ENCODE measurements around the gene DYNC1H1. TPM values are rescaled to one million over a fixed set of nuclear protein-coding genes. Genes with fewer than 3 reads are reported as not detected.

Gene DYNC1H1
- total RNA-seq, 4 donors from 2014 or later, result 486 to 737 (median 718) TPM

- H3K27me3 ChIP-seq, result no peaks in the 10 kb centered on the region
- no peak for TF ChIP-seq CTCF (IDR thresholded peaks at IDR 0.05 in 4 of 5, conservative IDR thresholded peaks at IDR 0.05 in 1 of 5)
- TF ChIP-seq POLR2A (IDR thresholded peaks at IDR 0.05), result no peak
- DNase-seq (no peak), ATAC-seq (no peak)
- H3K36me3 ChIP-seq, result no peaks in the 10 kb centered on the region
- intact Hi-C loops (cut with DNase I; ENCODE audit: low total_unique reads) (loop anchor here (5.0 kb wide), 1 partner anchor 118 kb away; no protein-coding TSS in a partner anchor), in situ Hi-C loops (cut with MboI; ENCODE audit: low sequenced_read_pairs in 4 of 4) (loop anchor here in 2 of 4 donors (25.0 kb wide), 1 partner anchor 168 kb away; the partner anchor contains the start of gene PPP2R5C (in 2 of the 2))
- no peaks in the 10 kb centered on the region for H3K9me3 ChIP-seq
- H3K27ac ChIP-seq, result no peak overlapping the region
- peaks cover 22 to 27% of the 10 kb centered on the region in 2 donors for H3K4me1 ChIP-seq
- no peak overlapping the region for H3K4me3 ChIP-seq
These were observed 34.4 kb upstream of the DYNC1H1 start for GRCh38 chr14:101929946-101930345.

- no peak overlapping the region for H3K4me3 ChIP-seq
- ATAC-seq (no peak), DNase-seq (no peak)
- peaks cover 9% of the 10 kb centered on the region in 2 donors for H3K4me1 ChIP-seq
- TF ChIP-seq POLR2A (IDR thresholded peaks at IDR 0.05) (no peak), CTCF (IDR thresholded peaks at IDR 0.05 in 4 of 5, conservative IDR thresholded peaks at IDR 0.05 in 1 of 5) (no peak)
- no peak overlapping the region for H3K27ac ChIP-seq
- in situ Hi-C loops (cut with MboI; ENCODE audit: low sequenced_read_pairs in 4 of 4), result loop anchor here in 2 of 4 donors (25.0 kb wide), 1 partner anchor 170 kb away; the partner anchor contains the start of gene PPP2R5C (in 2 of the 2)
- no peaks in the 10 kb centered on the region for H3K9me3 ChIP-seq
- intact Hi-C loops (cut with DNase I; ENCODE audit: low total_unique reads), result no loop called here
- H3K36me3 ChIP-seq, result no peaks in the 10 kb centered on the region
- H3K27me3 ChIP-seq, result no peaks in the 10 kb centered on the region
These were observed 31.7 kb upstream of the DYNC1H1 start for GRCh38 chr14:101932673-101933072.

- DNase-seq, result no peak
- no peak for TF ChIP-seq POLR2A (IDR thresholded peaks at IDR 0.05)
- no peak for TF ChIP-seq CTCF (IDR thresholded peaks at IDR 0.05 in 4 of 5, conservative IDR thresholded peaks at IDR 0.05 in 1 of 5)
These were observed 31.2 kb upstream of the DYNC1H1 start for GRCh38 chr14:101933209-101933608.

GRCh38 chr14:101934601-101935150 is 29.7 kb upstream of the DYNC1H1 start:
- Histone ChIP-seq H3K36me3 (no peaks in the 10 kb centered on the region), H3K4me1 (no peaks in the 10 kb centered on the region), H3K9me3 (no peaks in the 10 kb centered on the region), H3K27me3 (no peaks in the 10 kb centered on the region), H3K27ac (no peak overlapping the region), H3K4me3 (no peak overlapping the region)
- ATAC-seq, result no peak
- DNase-seq, result no peak
- in situ Hi-C loops (cut with MboI; ENCODE audit: low sequenced_read_pairs in 4 of 4), result loop anchor here in 2 of 4 donors (25.0 kb wide), 1 partner anchor 172 kb away; the partner anchor contains the start of gene PPP2R5C (in 2 of the 2)
- intact Hi-C loops (cut with DNase I; ENCODE audit: low total_unique reads), result no loop called here
- no peak for TF ChIP-seq POLR2A (IDR thresholded peaks at IDR 0.05)
- no peak for TF ChIP-seq CTCF (IDR thresholded peaks at IDR 0.05 in 4 of 5, conservative IDR thresholded peaks at IDR 0.05 in 1 of 5)

More at GRCh38 chr14:101933209-101933608, 31.2 kb upstream of the DYNC1H1 start:
- H3K36me3 ChIP-seq, result no peaks in the 10 kb centered on the region
- no peaks in the 10 kb centered on the region for H3K27me3 ChIP-seq
- H3K9me3 ChIP-seq, result no peaks in the 10 kb centered on the region
- no peak overlapping the region for H3K27ac ChIP-seq
- H3K4me3 ChIP-seq, result no peak overlapping the region
- in situ Hi-C loops (cut with MboI; ENCODE audit: low sequenced_read_pairs in 4 of 4), result loop anchor here in 2 of 4 donors (25.0 kb wide), 1 partner anchor 171 kb away; the partner anchor contains the start of gene PPP2R5C (in 2 of the 2)
- ATAC-seq, result no peak
- peaks cover 6 to 7% of the 10 kb centered on the region in 2 donors for H3K4me1 ChIP-seq
- intact Hi-C loops (cut with DNase I; ENCODE audit: low total_unique reads), result no loop called here
